Ascending aorta (tissue), 2 donors: ENCODE measurements around the gene PLA2G4F. TPM values are rescaled to one million over a fixed set of nuclear protein-coding genes. Genes with fewer than 3 reads are reported as not detected.

Experiments used
- DNase-seq, 2 donors: peaks; one replicate each; pipeline ENCODE4 v3.0.0-alpha.2; 2019; ENCODE audit warnings: low spot score in 2 of 2
- H3K27ac ChIP-seq, 2 donors: fragments of 200-600 bp; sonication (generic); one replicate each; pipeline ENCODE4 v1.5.1; 2016 to 2017; ENCODE audit warnings: mild to moderate bottlenecking in 1 of 2
- H3K27me3 ChIP-seq: fragments of 200-600 bp; sonication (generic); one replicate; pipeline ENCODE4 v1.5.1; 2017
- H3K36me3 ChIP-seq, 2 donors: fragments of 200-600 bp; sonication (generic); one replicate each; pipeline ENCODE4 v1.5.1; 2016
- H3K4me1 ChIP-seq, 2 donors: fragments of 200-600 bp; sonication (generic); one replicate each; pipeline ENCODE4 v1.5.1; 2016 to 2017; ENCODE audit warnings: mild to moderate bottlenecking in 1 of 2
- H3K4me3 ChIP-seq, 2 donors: fragments of 200-600 bp; sonication (generic); one replicate each; pipeline ENCODE4 v1.5.1; 2016 to 2017; ENCODE audit warnings: mild to moderate bottlenecking in 1 of 2
- H3K9me3 ChIP-seq, 2 donors: fragments of 200-600 bp; sonication (generic); one replicate each; pipeline ENCODE4 v1.5.1; 2016
- CTCF ChIP-seq, 3 experiments: fragments of 200-600 bp in 2 of 3; fragments of 450-650 bp in 1 of 3; sonication (generic) in 2 of 3; IDR thresholded peaks; one replicate each; pipeline ENCODE4 v1.5.1; 2016 to 2019; ENCODE audit warnings: antibody characterized with exemption in 3 of 3, mild to moderate bottlenecking in 1 of 3, moderate library complexity in 1 of 3
- intact Hi-C: fragments of 100-400 bp; cut with DNase I; formaldehyde crosslinking; loops from one replicate; pipeline ENCODE4 v1.15.1; 2023
- total RNA-seq: library from RNA; depleted of rRNA; stranded (reverse); fragments of >200 nt; gene quantifications from one replicate; pipeline ENCODE4 v1.1.0, GENCODE V29; 2016

PLA2G4F gene
- total RNA-seq, 1 donor from 2014 or later = not detected

DNA sequence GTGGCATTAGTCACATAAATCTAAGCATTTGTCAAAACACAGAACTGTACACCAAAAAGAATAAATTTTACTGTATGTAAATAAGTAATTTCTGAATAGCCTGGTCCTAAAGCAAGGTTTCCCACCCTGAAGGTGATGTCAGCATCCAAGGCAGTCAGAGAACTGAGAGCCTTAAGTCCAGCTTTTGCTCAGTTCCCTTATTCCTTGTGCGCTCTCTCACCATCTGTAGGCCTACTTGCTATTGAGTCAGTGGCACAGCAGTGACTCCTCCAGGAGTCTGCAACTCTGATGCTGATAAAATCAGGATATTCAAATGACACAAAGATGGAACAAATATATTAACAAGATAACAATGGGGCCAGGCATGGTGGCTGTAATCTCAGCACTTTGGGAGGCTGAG is 29.4 kb upstream of the PLA2G4F start:
- H3K27me3 ChIP-seq = no peaks in the 10 kb centered on the region
- H3K9me3 ChIP-seq = no peaks in the 10 kb centered on the region
- H3K4me3 ChIP-seq = no peak overlapping the region
- intact Hi-C loops = no loop called here
- peaks cover 73 to 84% of the 10 kb centered on the region in 2 donors for H3K36me3 ChIP-seq
- H3K27ac ChIP-seq = no peak overlapping the region
- H3K4me1 ChIP-seq = no peaks in the 10 kb centered on the region
- DNase-seq = no peak
- TF ChIP-seq CTCF (IDR thresholded peaks at IDR 0.05) = no peak

- intact Hi-C loops = no loop called here
Measured at GRCh38 chr15:42184736-42185135, 28.3 kb upstream of the PLA2G4F start.

GRCh38 chr15:42184296-42184695 is 27.9 kb upstream of the PLA2G4F start:
- H3K4me1 ChIP-seq = no peaks in the 10 kb centered on the region
- H3K9me3 ChIP-seq = no peaks in the 10 kb centered on the region
- H3K4me3 ChIP-seq = no peak overlapping the region
- H3K36me3 ChIP-seq = peaks cover 73 to 84% of the 10 kb centered on the region in 2 donors
- no peaks in the 10 kb centered on the region for H3K27me3 ChIP-seq
- intact Hi-C loops = no loop called here
- H3K27ac ChIP-seq = no peak overlapping the region
- no peak for DNase-seq
- no peak for TF ChIP-seq CTCF (IDR thresholded peaks at IDR 0.05)

More at GRCh38 chr15:42184736-42185135, 28.3 kb upstream of the PLA2G4F start:
- Histone ChIP-seq H3K36me3 (peaks cover 70 to 83% of the 10 kb centered on the region in 2 donors), H3K27me3 (no peaks in the 10 kb centered on the region), H3K9me3 (no peaks in the 10 kb centered on the region), H3K27ac (no peak overlapping the region), H3K4me3 (no peak overlapping the region), H3K4me1 (no peaks in the 10 kb centered on the region)
- DNase-seq = no peak
- no peak for TF ChIP-seq CTCF (IDR thresholded peaks at IDR 0.05)

- no peak for TF ChIP-seq CTCF (IDR thresholded peaks at IDR 0.05)
- intact Hi-C loops = no loop called here
- no peak overlapping the region for H3K4me3 ChIP-seq
- DNase-seq = no peak
- peaks cover 73 to 82% of the 10 kb centered on the region in 2 donors for H3K36me3 ChIP-seq
- no peak overlapping the region for H3K27ac ChIP-seq
- H3K27me3 ChIP-seq = no peaks in the 10 kb centered on the region
- no peaks in the 10 kb centered on the region for H3K9me3 ChIP-seq
- H3K4me1 ChIP-seq = no peaks in the 10 kb centered on the region
Measured at GRCh38 chr15:42182961-42183360, 26.5 kb upstream of the PLA2G4F start.

GRCh38 chr15:42182328-42182886 is 26.0 kb upstream of the PLA2G4F start:
- intact Hi-C loops = no loop called here
- Histone ChIP-seq H3K27ac (no peak overlapping the region), H3K4me1 (no peaks in the 10 kb centered on the region), H3K9me3 (no peaks in the 10 kb centered on the region), H3K4me3 (no peak overlapping the region), H3K27me3 (no peaks in the 10 kb centered on the region), H3K36me3 (peaks cover 73 to 82% of the 10 kb centered on the region in 2 donors)
- TF ChIP-seq CTCF (IDR thresholded peaks at IDR 0.05) = no peak
- no peak for DNase-seq

GRCh38 chr15:42178056-42178455 is 21.6 kb upstream of the PLA2G4F start:
- peaks cover 59 to 70% of the 10 kb centered on the region in 2 donors for H3K36me3 ChIP-seq

More at GRCh38 chr15:42178056-42178455, 21.6 kb upstream of the PLA2G4F start:
- Histone ChIP-seq H3K27ac (no peak overlapping the region), H3K4me3 (no peak overlapping the region), H3K27me3 (no peaks in the 10 kb centered on the region), H3K4me1 (no peaks in the 10 kb centered on the region), H3K9me3 (no peaks in the 10 kb centered on the region)
- no peak for DNase-seq
- TF ChIP-seq CTCF (IDR thresholded peaks at IDR 0.05) = no peak
- intact Hi-C loops = no loop called here
